SK-MEL-5 (cell line): ENCODE results near the gene CST4. TPM values are rescaled to one million over a fixed set of nuclear protein-coding genes. Genes with fewer than 3 reads are reported as not detected.
"Not testable (repeated sequence)": the region's sequence is repeated elsewhere in the genome, so short reads cannot be mapped to it uniquely, and the experiment has no call there.

Experiments
- DNase-seq: peaks from one replicate; pipeline ENCODE4 v3.0.0-alpha.2; 2016; ENCODE audit warnings: low read depth, low spot score
- in situ Hi-C: cut with HindIII; loops from 2 replicates; pipeline ENCODE4 v1.10.0; 2016; ENCODE audit warnings: low sequenced_read_pairs, high pct_unique_total_duplicates, low pct_unique_long_range_greater_than_20kb
- total RNA-seq: library from RNA; depleted of rRNA; stranded (reverse); fragments of >200 nt; shearing (Covaris generic); gene quantifications from 2 replicates; pipeline ENCODE4 v1.2.3, GENCODE V29; 2014

Gene CST4
- total RNA-seq, 1 experiment from 2014 or later = not detected

GRCh38 chr20:23692725-23693619, 4.1 kb upstream of the CST4 start:
- not testable (repeated sequence) for DNase-seq

DNA sequence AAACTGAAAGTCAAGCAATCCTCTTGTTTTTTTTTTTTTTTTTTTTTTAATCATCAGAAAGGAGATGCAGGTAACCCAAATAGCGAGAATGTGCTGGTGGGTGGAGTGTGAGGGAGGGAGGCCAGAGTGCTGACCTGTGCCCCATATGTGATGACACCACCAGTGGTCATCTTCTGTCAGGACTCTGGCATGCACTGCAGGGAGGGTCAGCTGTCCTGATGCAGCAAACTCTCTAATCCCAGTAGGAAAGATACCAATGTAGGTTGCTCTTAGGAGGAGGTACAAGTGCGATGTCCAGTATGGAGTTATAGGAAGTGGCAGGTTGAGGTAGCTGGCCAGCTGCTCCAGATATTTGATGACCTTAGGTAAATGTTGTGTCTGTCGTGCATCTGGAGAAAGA, 2.8 kb upstream of the CST4 start:
- DNase-seq = no peak

More at GRCh38 chr20:23692725-23693619, 4.1 kb upstream of the CST4 start:
- in situ Hi-C loops = not testable (repeated sequence)

GRCh38 chr20:23690581-23690980, 1.7 kb upstream of the CST4 start:
- in situ Hi-C loops = no loop called here
- no peak for DNase-seq

More for the DNA sequence above, 2.8 kb upstream of the CST4 start:
- in situ Hi-C loops = no loop called here

GRCh38 chr20:23689399-23689690, 507 bp upstream of the CST4 start:
- in situ Hi-C loops = no loop called here
- DNase-seq = no peak

DNA sequence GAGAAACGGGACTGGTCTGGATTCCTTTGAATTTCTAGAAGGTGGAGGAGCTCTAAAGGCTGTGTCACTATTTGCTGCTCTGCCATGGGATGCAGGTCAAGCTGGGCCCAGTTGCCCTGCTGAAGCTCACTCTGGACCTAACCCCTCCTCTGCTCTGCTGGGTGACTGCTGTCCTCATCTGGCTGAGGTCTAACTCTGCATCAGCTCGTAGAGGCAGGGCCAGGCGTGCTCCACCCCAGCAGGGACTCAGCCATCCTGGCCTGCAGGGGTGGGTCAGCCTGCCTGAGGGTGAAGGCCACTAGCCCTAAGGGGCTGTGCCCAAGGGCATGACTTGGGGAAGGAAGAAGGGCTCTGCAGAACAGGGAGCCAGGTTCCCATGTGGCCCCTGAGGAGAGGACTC, 852 bp downstream of the CST4 start:
- in situ Hi-C loops = no loop called here
- no peak for DNase-seq

DNA sequence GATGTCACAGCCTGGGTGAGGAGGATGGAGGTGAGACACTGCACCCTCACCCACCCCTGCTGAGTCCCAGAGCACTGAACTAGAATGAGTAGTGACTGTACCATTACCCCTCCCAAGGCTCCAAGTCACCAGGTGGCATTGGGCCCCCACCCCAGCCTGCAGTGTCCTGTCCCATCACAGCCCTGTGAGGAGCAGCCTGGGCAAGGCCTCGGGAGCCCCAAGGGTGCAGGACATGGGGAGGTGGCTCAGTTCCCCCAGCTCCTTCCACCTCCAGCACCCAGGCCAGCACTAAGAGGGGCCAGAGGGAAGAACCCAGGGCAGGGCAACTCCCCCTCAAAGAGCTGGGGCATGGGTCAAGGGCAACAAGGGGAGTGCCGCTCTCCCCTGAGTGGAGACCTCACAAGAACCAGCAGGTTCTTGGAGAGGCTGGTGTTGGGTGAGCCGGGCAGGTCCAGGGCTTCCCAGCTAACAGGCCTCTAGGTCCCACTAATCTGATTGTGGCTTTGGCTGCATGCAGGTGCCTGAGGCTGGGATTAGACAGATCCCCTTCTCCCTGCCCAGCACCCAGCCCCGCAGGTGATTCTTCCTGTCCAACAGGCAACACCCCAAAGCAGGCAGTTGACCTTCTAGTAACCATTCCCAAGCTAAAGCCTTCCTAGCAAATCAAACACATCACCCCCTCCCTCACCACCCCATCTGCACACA, 2.6 kb downstream of the CST4 start:
- in situ Hi-C loops = no loop called here
- no peak for DNase-seq

DNA sequence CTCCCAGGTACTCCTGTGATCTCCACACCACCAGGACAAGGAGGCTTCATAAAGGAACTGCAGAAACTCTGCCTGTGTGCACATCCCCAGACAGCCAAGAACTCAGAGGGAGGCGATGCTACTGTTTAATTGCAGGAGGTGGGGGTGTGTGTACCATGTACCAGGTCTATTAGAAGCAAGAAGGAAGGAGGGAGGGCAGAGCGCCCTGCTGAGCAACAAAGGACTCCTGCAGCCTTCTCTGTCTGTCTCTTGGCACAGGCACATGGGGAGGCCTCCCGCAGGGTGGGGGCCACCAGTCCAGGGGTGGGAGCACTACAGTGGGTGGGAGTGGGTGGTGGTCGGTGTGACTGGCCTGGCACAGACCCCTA, 3.3 kb downstream of the CST4 start:
- DNase-seq, in situ Hi-C loops: not testable (repeated sequence)

DNA sequence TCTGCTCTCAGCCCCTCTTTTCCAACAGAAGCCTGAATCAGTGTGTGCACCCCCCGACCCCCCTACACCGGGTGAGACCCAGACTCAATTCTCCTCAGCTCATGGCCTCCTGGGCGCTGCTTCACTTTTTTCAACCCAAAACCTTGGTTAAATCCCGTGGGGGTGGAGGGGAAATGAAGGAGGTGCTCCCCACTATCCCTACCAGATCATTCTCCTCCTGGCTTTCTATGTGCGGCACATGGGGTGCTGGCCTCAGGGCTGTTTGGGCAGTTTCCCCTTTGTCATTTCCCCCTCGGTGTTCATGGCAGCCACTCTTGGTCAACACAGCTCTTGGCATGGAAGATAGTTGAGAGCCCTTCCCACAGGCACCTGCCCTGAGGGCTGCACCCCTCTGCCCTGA, 4.6 kb downstream of the CST4 start:
- in situ Hi-C loops = no loop called here
- DNase-seq = no peak

DNA sequence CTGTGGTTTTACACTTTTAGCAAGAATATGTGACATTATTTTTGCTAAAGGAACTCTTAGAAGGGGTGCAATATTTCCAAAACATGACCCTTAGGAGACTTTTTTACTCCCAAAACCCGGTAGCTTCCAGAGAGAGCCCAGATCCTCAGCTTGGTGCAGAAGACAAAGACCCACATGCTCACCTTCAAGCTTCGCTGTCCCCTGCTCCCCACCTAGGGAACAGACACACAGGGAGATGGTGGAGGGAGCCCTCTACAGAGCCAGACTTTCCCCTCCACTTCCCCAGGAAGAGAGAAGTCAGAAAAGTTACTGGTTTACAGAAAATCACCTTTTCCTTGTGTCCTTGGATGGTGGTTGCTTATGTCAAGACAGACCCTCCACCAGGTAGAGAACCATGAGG, 5.0 kb downstream of the CST4 start:
- DNase-seq = no peak
- in situ Hi-C loops = no loop called here

- in situ Hi-C loops = no loop called here
- no peak for DNase-seq
Observed at GRCh38 chr20:23683281-23683680, 5.6 kb downstream of the CST4 start.

- in situ Hi-C loops = no loop called here
- DNase-seq = no peak
Observed at GRCh38 chr20:23680146-23680545, 8.7 kb downstream of the CST4 start.

GRCh38 chr20:23679133-23680092, 9.4 kb downstream of the CST4 start:
- in situ Hi-C loops = no loop called here
- no peak for DNase-seq

- in situ Hi-C loops = no loop called here
- DNase-seq = no peak
Observed at GRCh38 chr20:23673209-23673608, 15.6 kb downstream of the CST4 start.

DNA sequence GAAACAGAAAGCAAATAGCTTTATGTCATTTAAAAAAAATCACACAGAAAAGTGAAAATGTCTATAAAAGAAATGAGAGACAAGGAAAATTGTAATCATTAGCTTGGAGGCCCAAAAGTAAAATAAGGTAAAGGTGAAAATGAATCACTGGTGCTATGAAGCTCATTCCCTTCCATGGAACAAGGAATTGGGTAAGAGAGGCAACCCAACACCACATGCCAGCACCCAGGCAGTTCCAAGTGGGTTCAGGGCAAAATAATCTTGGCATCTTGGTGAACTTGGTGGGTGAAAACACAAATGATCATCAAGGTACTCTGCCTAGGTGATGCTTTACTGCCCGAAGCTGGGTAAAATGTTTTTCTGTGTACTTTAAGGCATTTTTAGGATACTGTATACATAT, 16.7 kb downstream of the CST4 start:
- no peak for DNase-seq
- in situ Hi-C loops = no loop called here

DNA sequence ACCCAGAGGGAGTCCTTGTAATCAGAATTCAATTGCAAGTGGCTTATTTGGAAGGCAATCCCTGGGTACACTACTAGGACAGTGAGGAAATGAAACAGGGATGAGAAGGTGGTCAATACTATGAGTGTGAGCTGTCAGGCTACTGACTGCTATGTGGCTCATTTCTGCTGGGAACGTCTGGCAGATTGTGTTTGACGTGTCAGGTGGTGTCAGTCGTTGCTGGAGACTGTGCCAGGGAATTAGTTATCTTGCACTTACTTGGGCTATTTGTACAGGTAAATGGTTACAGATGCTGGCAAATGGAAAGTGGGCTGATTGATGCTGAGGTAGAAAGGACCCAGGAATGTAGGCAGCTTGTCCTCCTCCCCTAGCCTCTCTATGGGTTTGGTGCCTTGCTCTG, 17.4 kb downstream of the CST4 start:
- DNase-seq = no peak
- in situ Hi-C loops = no loop called here

DNA sequence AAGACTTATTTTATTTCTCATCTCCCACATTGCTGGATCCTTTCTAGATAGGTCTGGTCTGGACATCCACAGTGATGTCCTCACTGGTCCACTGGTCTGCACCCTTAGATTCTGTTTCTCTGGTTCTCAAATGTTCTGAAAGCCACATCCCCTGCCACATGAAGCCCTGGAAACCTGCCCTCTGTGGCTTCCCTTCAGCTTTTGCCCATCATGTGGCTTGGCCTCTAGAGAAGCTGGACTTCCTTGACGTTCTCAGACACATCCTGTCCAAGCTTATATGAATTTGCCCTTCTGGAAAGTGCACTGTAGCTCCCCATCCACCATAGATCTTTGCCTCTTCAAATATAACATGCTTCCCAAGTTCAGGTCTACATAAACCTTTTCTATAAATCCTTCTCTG, 18.5 kb downstream of the CST4 start:
- no peak for DNase-seq
- in situ Hi-C loops = no loop called here

- in situ Hi-C loops = no loop called here
- no peak for DNase-seq
Observed at GRCh38 chr20:23669866-23670265, 19.0 kb downstream of the CST4 start.

DNA sequence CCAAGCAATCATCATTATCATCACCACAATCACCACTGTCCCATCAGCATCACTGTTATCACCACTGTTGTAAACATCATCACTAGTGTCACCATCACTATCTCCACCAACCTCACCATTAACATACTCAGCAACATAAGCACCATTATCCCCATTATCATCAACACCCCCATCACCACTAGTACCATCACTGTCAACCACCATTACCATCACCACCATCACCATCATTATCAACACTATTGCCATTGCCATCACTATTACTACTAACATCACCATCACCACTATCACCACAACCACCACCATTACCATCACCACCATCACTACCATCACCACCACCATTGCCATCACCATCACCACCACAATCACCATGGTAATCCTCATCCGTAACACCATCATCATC, 19.5 kb downstream of the CST4 start:
- no peak for DNase-seq
- in situ Hi-C loops = no loop called here
